ENCODE measurements around the gene HSPA9.

Gene HSPA9

DNA sequence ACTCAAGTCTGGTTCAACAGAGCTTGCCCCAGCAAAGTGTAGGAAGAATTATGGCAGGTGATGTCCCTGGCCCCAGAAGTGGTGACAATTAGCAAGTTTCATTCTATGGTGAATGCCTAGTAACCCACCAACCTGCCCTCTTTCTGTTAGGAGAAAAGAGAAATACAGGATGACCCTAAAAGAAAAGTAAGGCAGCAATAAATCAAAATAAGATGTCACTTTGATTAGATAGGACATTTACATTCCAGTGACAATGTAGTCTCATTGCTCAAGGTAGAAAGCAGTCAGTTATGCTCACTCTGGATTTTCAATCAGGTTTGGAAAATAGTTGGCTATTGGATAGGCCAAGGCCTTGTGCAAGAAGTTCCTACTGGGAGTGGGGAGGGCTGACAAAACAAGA lies 5.6 kb upstream of the HSPA9 start:
- no peak for DNase-seq (ENCODE audit: low read depth, low spot score)

DNA sequence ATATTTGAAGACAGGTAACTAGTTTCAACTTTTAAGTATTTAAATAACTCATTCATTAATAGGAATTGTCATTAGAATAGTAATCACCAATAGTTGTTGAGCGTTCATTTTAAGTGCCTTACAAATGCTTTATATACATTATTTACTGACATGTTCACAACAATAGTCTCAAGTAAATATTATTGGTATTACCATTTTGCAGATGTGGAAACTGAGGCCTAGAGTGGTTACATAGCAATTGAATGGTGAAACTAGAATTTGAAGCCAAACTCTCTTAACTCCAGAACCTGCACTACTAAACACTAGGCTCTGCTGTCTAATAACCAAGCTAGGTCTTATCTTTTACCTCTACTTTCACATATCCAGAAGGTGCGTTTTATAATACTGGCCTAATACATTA lies 4.8 kb upstream of the HSPA9 start:
- no peak for DNase-seq (ENCODE audit: low read depth, low spot score)
- in situ Hi-C loops (cut with HindIII; ENCODE audit: low sequenced_read_pairs) = no loop called here
- TF ChIP-seq, protein P1, sequence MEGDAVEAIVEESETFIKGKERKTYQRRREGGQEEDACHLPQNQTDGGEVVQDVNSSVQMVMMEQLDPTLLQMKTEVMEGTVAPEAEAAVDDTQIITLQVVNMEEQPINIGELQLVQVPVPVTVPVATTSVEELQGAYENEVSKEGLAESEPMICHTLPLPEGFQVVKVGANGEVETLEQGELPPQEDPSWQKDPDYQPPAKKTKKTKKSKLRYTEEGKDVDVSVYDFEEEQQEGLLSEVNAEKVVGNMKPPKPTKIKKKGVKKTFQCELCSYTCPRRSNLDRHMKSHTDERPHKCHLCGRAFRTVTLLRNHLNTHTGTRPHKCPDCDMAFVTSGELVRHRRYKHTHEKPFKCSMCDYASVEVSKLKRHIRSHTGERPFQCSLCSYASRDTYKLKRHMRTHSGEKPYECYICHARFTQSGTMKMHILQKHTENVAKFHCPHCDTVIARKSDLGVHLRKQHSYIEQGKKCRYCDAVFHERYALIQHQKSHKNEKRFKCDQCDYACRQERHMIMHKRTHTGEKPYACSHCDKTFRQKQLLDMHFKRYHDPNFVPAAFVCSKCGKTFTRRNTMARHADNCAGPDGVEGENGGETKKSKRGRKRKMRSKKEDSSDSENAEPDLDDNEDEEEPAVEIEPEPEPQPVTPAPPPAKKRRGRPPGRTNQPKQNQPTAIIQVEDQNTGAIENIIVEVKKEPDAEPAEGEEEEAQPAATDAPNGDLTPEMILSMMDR (IDR thresholded peaks at IDR 0.05; ENCODE audit: low read depth, low read length) = no peak
- H3K4me3 ChIP-seq (ENCODE audit: low read depth, low read length) = no peak overlapping the region

More for the DNA sequence above, 5.6 kb upstream of the HSPA9 start:
- in situ Hi-C loops (cut with HindIII; ENCODE audit: low sequenced_read_pairs) = no loop called here
- TF ChIP-seq, protein P1 (IDR thresholded peaks at IDR 0.05; ENCODE audit: low read depth, low read length) = no peak
- no peak overlapping the region for H3K4me3 ChIP-seq (ENCODE audit: low read depth, low read length)

DNA sequence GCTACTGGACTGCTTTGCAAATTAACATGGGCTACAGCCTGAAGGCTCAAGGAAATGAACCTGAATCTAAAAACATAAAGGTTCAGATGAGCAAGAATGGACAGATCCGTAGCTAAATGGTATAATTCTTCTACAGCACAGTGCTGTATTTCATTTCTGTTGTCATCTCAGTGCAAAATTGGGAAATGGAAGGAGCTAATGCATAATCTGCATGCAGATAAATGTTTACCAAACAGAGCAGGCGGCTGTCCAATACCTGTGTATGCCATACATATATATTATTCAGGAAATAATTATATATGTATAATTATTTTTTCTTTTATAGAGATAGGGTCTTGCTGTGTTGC lies 4.3 kb upstream of the HSPA9 start:
- TF ChIP-seq, protein P1 (IDR thresholded peaks at IDR 0.05; ENCODE audit: low read depth, low read length) = no peak
- in situ Hi-C loops (cut with HindIII; ENCODE audit: low sequenced_read_pairs) = no loop called here
- H3K4me3 ChIP-seq (ENCODE audit: low read depth, low read length) = no peak overlapping the region
- DNase-seq (ENCODE audit: low read depth, low spot score) = no peak

DNA sequence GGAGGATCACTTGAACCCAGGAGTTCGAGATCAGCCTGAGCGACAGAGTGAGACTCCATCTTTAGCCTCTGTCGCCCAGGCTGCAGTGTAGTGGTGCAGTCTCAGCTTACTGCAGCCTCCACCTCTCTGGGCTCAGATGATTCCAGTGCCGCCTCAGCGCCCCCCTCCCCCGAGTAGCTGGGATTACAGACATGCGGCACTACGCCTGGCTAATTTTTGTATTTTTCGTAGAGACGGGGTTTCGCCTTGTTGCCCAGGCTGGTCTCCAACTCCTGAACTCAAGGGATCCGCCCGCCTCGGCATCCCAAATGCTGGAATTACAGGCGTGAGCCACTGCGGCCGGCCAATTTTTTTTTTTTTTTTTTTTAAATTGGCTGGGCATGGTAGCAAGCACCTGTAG lies 2.3 kb upstream of the HSPA9 start:
- no peak overlapping the region for H3K4me3 ChIP-seq (ENCODE audit: low read depth, low read length)
- in situ Hi-C loops (cut with HindIII; ENCODE audit: low sequenced_read_pairs) = no loop called here
- no peak for DNase-seq (ENCODE audit: low read depth, low spot score)
- TF ChIP-seq, protein P1 (IDR thresholded peaks at IDR 0.05; ENCODE audit: low read depth, low read length) = no peak

DNA sequence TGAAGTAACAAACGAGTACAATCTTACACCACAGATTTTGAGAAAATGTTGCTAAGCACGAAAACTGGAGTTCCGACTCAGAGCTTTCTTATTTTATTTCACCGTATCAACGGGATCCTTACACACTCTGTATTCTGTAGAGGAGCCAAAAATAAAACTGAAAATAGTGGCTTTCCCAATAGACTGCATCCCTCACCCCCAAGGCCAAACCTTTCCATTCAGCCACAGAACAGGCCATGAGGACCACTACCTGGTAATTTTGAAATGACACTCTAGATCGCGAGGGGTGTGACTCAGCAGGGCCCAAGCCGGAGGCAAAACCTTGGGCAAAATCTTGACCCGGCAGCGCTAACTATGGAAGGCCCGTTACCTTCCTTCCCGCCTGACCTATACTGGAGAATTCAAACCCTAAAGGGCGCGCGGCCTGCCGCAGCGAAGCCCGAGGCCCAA lies 432 bp downstream of the HSPA9 start:
- TF ChIP-seq, protein P1 (IDR thresholded peaks at IDR 0.05; ENCODE audit: low read depth, low read length) = no peak
- in situ Hi-C loops (cut with HindIII; ENCODE audit: low sequenced_read_pairs) = no loop called here
- no peak for DNase-seq (ENCODE audit: low read depth, low spot score)

DNA sequence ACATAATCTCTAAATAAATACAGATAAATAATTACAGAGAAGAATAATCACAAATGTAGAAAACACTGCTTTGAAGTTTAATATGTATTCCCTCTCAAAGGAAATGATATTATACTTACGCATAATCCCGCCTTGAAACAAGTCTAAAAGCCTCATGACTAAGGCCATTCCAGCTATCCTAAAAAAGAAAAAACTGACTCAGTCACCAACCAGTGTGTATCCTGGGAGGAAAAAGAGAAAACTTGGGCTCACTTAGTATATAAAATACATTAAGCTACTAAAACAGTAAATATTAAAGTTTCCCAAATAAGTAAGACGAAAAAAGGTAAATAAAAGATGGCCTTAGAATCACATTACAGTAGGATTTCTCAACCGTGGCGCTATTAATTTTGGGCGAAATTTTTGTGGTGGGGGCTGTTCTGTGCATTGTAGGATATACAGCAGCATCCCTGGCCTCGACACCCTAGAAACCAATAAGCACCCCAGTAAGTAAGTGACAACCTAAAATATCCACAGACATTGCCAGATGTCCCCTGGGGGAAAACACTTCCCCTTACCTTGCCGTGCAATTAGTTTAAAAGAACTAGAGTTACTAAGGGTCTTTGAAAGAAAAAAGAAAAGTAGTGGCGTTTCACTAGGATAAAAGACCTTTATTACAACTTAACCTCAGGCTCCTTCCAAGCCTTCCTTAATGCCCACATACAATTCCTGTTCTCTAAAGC lies 1.1 kb downstream of the HSPA9 start:
- no peak for DNase-seq (ENCODE audit: low read depth, low spot score)
- in situ Hi-C loops (cut with HindIII; ENCODE audit: low sequenced_read_pairs) = no loop called here
- TF ChIP-seq, protein P1 (IDR thresholded peaks at IDR 0.05; ENCODE audit: low read depth, low read length) = no peak
- peak overlapping the region; percentile 96 for H3K4me3 ChIP-seq (ENCODE audit: low read depth, low read length)

More for the DNA sequence above, 432 bp downstream of the HSPA9 start:
- H3K4me3 ChIP-seq (ENCODE audit: low read depth, low read length) = peak overlapping the region; percentile 96
